Fibroblast of skin of scalp (primary cell): ENCODE data around the gene PCDHGB5.
"Not testable (repeated sequence)": the region's sequence is repeated elsewhere in the genome, so short reads cannot be mapped to it uniquely, and the experiment has no call there.

Experiments used
- DNase-seq: peaks from one replicate; pipeline ENCODE4 v3.0.0-alpha.2; 2013

PCDHGB5 gene

GRCh38 chr5:141382469-141383294, 15.1 kb upstream of the PCDHGB5 start, which contains the start of gene PCDHGA7:
Gene PCDHGA7 (plus strand): TSS chr5:141382742. CDS start chr5:141382900, 158 bp downstream.
- peak; percentile 58 for DNase-seq

- DNase-seq = no peak
Observed at GRCh38 chr5:141383345-141383744, 14.4 kb upstream of the PCDHGB5 start.

GRCh38 chr5:141384471-141385267, 13.1 kb upstream of the PCDHGB5 start:
- DNase-seq = no peak

DNA sequence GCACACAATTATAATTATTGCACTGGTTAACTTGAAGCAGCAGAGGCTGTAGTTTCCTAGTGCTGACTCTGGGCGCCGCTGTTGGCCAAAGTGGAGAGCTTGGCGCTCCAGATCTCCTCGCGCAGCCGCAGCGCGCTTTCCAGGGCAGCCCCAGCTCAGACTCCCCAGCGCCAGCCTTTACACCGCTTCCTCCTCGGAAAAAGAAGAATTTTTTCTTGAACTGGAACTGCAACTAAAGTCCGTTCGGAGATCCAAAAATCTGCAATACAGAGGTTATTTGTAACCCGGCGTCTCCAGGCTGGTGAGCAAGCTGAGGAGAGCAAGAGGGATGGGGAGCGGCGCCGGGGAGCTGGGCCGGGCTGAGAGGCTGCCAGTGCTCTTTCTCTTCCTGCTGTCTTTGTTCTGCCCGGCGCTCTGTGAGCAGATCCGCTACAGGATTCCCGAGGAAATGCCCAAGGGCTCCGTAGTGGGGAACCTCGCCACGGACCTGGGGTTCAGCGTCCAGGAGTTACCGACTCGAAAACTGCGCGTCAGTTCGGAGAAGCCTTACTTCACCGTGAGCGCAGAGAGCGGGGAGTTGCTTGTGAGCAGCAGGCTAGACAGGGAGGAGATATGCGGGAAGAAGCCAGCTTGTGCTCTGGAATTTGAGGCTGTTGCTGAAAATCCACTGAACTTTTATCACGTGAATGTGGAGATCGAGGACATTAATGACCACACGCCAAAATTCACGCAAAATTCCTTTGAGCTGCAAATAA, 10.0 kb upstream of the PCDHGB5 start, which contains the start of gene PCDHGB4:
Gene PCDHGB4 (plus strand): TSS at position 142 of the 755 bp plus-strand sequence. CDS start 187 bp downstream, at position 329.
- peak; percentile 65 for DNase-seq

- no peak for DNase-seq
Observed at GRCh38 chr5:141388661-141389060, 9.1 kb upstream of the PCDHGB5 start.

DNA sequence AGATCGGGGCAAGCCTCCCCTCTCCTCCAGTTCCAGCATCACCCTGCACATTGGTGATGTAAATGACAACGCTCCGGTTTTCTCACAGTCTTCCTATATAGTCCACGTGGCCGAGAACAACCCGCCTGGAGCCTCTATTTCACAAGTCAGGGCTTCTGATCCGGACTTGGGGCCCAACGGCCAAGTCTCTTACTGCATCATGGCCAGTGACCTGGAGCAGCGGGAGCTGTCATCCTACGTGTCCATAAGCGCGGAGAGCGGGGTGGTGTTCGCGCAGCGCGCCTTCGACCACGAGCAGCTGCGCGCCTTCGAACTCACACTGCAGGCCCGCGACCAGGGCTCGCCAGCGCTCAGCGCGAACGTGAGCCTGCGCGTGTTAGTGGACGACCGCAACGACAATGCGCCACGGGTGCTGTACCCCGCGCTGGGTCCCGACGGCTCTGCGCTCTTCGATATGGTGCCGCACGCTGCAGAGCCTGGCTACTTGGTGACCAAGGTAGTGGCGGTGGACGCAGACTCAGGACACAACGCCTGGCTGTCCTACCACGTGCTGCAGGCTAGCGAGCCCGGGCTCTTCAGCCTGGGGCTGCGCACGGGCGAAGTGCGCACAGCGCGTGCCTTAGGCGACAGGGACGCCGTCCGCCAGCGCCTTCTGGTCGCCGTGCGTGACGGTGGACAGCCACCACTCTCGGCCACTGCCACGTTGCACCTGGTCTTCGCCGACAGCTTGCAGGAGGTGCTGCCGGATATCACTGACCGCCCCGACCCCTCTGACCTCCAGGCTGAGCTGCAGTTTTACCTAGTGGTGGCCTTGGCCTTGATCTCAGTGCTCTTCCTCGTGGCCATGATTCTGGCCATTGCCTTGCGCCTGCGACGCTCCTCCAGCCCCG, 8.3 kb upstream of the PCDHGB5 start:
- DNase-seq = no peak

DNA sequence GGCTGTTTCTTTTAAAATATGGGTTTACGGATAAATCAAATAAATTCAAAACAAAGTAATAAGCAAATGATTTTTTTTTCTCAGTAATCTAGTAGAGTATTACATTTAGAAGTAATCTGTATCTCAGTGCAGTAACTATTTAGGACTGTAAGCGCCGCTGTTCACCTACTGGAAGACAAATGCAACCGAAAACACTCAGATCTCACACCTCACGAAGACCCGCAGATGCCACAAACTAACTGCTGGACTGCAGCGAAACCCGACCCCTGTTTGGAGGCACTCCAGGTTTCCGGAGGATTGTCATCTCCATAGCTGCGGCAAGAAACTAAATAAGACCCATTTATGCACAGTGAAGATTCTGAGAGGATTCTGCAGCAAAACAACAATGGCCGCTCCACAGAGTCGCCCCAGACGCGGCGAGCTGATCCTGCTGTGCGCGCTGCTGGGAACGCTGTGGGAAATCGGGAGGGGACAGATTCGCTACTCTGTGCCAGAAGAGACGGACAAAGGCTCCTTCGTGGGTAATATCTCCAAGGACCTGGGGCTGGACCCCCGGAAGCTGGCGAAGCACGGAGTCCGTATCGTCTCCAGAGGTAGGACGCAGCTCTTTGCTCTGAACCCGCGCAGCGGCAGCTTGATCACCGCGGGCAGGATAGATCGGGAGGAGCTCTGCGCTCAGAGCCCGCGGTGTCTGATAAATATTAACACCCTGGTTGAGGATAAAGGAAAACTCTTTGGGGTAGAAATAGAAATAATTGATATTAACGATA, 5.1 kb upstream of the PCDHGB5 start, which contains the start of gene PCDHGA8:
Gene PCDHGA8 (plus strand): TSS at position 205 of the 770 bp plus-strand sequence. CDS start 181 bp downstream, at position 386.
- peak; percentile 38 for DNase-seq

DNA sequence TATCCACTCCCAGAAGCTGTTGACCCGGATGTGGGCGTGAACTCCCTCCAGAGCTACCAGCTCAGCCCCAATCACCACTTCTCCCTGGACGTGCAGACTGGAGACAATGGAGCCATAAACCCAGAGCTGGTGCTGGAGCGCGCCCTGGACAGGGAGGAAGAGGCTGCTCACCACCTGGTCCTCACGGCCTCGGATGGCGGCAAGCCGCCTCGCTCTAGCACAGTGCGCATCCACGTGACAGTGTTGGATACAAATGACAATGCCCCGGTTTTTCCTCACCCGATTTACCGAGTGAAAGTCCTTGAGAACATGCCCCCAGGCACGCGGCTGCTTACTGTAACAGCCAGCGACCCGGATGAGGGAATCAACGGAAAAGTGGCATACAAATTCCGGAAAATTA, 4.5 kb upstream of the PCDHGB5 start:
- DNase-seq = no peak

DNA sequence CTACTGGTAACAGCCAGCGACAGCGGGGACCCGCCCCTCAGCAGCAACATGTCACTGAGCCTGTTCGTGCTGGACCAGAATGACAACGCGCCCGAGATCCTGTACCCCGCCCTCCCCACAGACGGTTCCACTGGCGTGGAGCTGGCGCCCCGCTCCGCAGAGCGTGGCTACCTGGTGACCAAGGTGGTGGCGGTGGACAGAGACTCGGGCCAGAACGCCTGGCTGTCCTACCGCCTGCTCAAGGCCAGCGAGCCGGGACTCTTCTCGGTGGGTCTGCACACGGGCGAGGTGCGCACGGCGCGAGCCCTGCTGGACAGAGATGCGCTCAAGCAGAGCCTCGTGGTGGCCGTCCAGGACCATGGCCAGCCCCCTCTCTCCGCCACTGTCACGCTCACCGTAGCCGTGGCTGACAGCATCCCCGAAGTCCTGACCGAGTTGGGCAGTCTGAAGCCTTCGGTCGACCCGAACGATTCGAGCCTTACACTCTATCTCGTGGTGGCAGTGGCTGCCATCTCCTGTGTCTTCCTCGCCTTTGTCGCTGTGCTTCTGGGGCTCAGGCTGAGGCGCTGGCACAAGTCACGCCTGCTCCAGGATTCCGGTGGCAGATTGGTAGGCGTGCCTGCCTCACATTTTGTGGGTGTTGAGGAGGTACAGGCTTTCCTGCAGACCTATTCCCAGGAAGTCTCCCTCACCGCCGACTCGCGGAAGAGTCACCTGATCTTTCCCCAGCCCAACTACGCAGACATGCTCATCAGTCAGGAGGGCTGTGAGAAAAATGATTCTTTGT, 3.2 kb upstream of the PCDHGB5 start:
- DNase-seq = not testable (repeated sequence)

DNA sequence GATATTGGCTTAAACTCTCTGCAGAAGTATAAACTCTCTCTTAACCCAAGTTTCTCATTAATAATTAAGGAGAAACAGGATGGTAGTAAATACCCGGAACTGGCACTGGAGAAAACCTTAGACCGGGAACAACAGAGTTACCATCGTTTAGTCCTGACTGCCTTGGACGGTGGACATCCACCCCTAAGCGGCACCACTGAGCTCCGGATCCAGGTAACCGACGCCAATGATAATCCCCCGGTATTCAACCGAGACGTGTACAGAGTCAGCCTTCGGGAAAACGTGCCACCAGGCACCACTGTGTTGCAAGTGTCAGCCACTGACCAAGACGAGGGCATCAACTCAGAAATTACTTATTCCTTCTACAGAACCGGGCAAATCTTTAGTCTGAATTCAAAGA, 861 bp downstream of the PCDHGB5 start:
- DNase-seq = no peak

GRCh38 chr5:141399555-141400258, 2.0 kb downstream of the PCDHGB5 start:
- no peak for DNase-seq

DNA sequence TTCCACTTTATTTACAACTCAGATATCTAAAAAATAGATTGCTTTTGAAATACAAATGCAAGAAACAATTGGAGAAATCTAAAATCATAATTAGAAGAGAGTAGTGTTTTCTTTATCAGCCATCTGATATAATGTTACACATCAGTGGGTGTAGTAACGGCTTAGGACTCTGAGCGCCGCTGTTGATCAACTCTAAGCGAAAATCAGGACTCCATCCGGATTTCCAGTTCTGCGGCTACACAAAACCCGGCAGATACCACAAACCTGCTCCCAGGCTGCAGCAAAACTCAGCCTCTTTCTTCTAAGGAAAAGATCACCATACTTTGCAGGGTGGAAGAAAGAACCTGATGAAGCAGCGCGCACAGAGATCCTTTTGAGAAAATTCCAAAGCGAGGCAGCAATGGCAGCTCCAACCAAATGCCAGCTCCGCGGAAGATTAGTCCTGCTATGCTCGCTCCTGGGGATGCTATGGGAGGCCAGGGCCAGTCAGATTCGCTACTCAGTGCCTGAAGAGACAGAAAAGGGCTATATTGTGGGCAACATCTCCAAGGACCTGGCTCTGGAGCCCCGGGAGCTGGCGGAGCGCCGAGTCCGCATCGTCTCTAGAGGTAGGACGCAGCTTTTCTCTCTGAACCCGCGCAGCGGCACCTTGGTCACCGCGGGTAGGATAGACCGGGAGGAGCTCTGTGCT, 5.0 kb downstream of the PCDHGB5 start, which contains the start of gene PCDHGA9:
Gene PCDHGA9 (plus strand): TSS at position 226 of the 691 bp plus-strand sequence. CDS start 175 bp downstream, at position 401.
- DNase-seq = peak; percentile 37

GRCh38 chr5:141403387-141403786, 5.6 kb downstream of the PCDHGB5 start:
- no peak for DNase-seq

GRCh38 chr5:141407790-141408505, 10.2 kb downstream of the PCDHGB5 start, which contains the start of gene PCDHGB6:
Gene PCDHGB6 (plus strand): TSS chr5:141408021. CDS start chr5:141408203, 182 bp downstream.
- peak; percentile 40 for DNase-seq

GRCh38 chr5:141409598-141410306, 12.0 kb downstream of the PCDHGB5 start:
- no peak for DNase-seq

DNA sequence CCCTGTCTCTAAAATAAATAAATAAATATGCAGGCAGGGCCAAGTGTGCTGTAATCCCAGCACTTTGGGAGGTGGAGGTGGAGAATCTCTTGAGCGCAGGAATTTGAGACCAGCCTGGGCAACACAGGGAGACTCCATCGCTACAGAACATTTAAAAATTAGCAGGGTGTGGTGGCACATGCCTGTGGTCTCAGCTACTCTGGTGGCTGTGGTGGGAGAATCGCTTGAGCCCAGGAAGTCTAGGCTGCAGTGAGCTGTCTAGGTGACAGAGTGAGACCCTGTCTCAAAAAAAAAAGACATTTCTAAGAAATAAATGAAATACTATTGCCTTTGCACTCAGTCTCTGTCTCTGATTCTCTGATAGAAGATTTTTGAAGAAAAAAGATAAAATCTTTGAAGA, 13.8 kb downstream of the PCDHGB5 start:
- no peak for DNase-seq
